ENCODE measurements around the gene IGFBP7. TPM values are rescaled to one million over a fixed set of nuclear protein-coding genes. Genes with fewer than 3 reads are reported as not detected.

The IGFBP7 gene
- total and polyA plus RNA-seq, 2 of the 8 experiments (the other 6 are each of a cell fraction or from before 2014, with no cell fraction given), result 0.17 to 0.48 TPM

GRCh38 chr4:57044996-57045395, 65.2 kb downstream of the IGFBP7 start:
- no peak overlapping the region for H2BK15ac ChIP-seq (ENCODE audit: low read length)
- no peak overlapping the region for H3K14ac ChIP-seq (ENCODE audit: insufficient read length)
- WGBS, 2 experiments (ENCODE audit: extremely low coverage in 1 of 2, insufficient coverage in 1 of 2, insufficient read length in 1 of 2, insufficient replicate concordance in 2 of 2, low coverage in 1 of 2, low lambda C conversion rate in 2 of 2, missing lambda C conversion rate in 1 of 2), result 90% methylated on average over 1 of the region's 1 CpG; no CpG with 5 or more reads in 1 of the 2 experiments
- no peak for FAIRE-seq
- no peak overlapping the region for H3K4me3 ChIP-seq (ENCODE audit: extremely low read depth in 1 of 4, insufficient read depth in 2 of 4, low read depth in 3 of 4, low read length in 4 of 4)
- H3K4me2 ChIP-seq (ENCODE audit: insufficient read depth in 1 of 2, low read depth in 2 of 2, low read length in 2 of 2), result no peak overlapping the region
- H4K8ac ChIP-seq (ENCODE audit: extremely low read depth, insufficient read depth, low read length), result no peak overlapping the region
- H3K18ac ChIP-seq (ENCODE audit: extremely low read depth, low read length), result no peak overlapping the region
- H2AK5ac ChIP-seq (ENCODE audit: low read depth, low read length), result no peak overlapping the region
- no peak overlapping the region for H3K23ac ChIP-seq (ENCODE audit: insufficient read length)
- no peak overlapping the region for H2BK120ac ChIP-seq (replicated peaks; ENCODE audit: low read depth, low read length)
- no peak overlapping the region for H3K9ac ChIP-seq (replicated peaks in 1 of 4; ENCODE audit: extremely low read depth in 1 of 4, low read depth in 3 of 4, low read length in 3 of 4)
- H3K27me3 ChIP-seq (replicated peaks in 1 of 4; ENCODE audit: control insufficient read depth in 3 of 4, extremely low read depth in 1 of 4, insufficient read depth in 3 of 4, low read length in 3 of 4), result no peaks in the 10 kb centered on the region
- no peaks in the 10 kb centered on the region for H3K9me3 ChIP-seq (ENCODE audit: insufficient read depth in 2 of 2, low read depth in 1 of 2, low read length in 1 of 2)
- H3K27ac ChIP-seq (ENCODE audit: low read depth, low read length), result no peak overlapping the region
- no peak overlapping the region for H2AFZ ChIP-seq (ENCODE audit: low read length)
- H4K91ac ChIP-seq (replicated peaks; ENCODE audit: insufficient read length, low read length), result no peak overlapping the region
- H3K79me2 ChIP-seq (ENCODE audit: control insufficient read depth in 1 of 2, insufficient read depth in 2 of 2, low read length in 2 of 2), result no peaks in the 10 kb centered on the region
- H3K36me3 ChIP-seq (ENCODE audit: control insufficient read depth in 2 of 4, insufficient read depth in 4 of 4, low read length in 3 of 4), result no peaks in the 10 kb centered on the region
- ChIA-PET POLR2A (ENCODE audit: partially characterized antibody) (no interaction called here), CTCF (ENCODE audit: partially characterized antibody) (interaction anchor here (0.6 to 0.7 kb wide), 2 partner anchors 95 to 939 kb away, joined by 3 to 4 read pairs; no protein-coding TSS in a partner anchor)
- H2BK20ac ChIP-seq (ENCODE audit: low read length), result no peak overlapping the region
- no peak overlapping the region for H2BK5ac ChIP-seq (ENCODE audit: low read depth, low read length)
- no peak overlapping the region for H2BK12ac ChIP-seq (ENCODE audit: low read depth, low read length)
- DNase-seq (ENCODE audit: low read depth in 1 of 2, low spot score in 2 of 2), result no peak
- no peaks in the 10 kb centered on the region for H3K4me1 ChIP-seq (replicated peaks in 1 of 4; ENCODE audit: control insufficient read depth in 3 of 4, insufficient read depth in 4 of 4, low read length in 3 of 4)
- no peaks in the 10 kb centered on the region for H3K79me1 ChIP-seq (ENCODE audit: low read depth, low read length)
- no peak overlapping the region for H3K56ac ChIP-seq (replicated peaks; ENCODE audit: insufficient read length, low read depth, low read length)
- no peak overlapping the region for H3K4ac ChIP-seq (replicated peaks; ENCODE audit: insufficient read length, low read depth, low read length)
- peaks cover 2% of the 10 kb centered on the region; the same call in 1 of the 2 replicates for H3K23me2 ChIP-seq (ENCODE audit: low read depth, low read length)
- no peak overlapping the region for H4K5ac ChIP-seq (ENCODE audit: insufficient read length, low read depth, low read length)
- H4K20me1 ChIP-seq (replicated peaks in 1 of 2; ENCODE audit: control insufficient read depth in 1 of 2, insufficient read depth in 2 of 2, low read length in 2 of 2), result no peaks in the 10 kb centered on the region
- TF ChIP-seq HDAC2 (IDR thresholded peaks at IDR 0.05; ENCODE audit: borderline replicate concordance in 1 of 2, low read depth in 2 of 2, low read length in 2 of 2) (no peak), ASH2L (IDR thresholded peaks at IDR 0.05; ENCODE audit: low read length) (no peak), BRCA1 (IDR thresholded peaks at IDR 0.05; ENCODE audit: low read depth, low read length) (no peak), POLR2A (IDR thresholded peaks at IDR 0.05; ENCODE audit: control extremely low read depth in 1 of 2, low read depth in 2 of 2, low read length in 2 of 2) (no peak), JUN (IDR thresholded peaks at IDR 0.05; ENCODE audit: low read depth, low read length) (no peak)
- TF ChIP-seq, protein P1, sequence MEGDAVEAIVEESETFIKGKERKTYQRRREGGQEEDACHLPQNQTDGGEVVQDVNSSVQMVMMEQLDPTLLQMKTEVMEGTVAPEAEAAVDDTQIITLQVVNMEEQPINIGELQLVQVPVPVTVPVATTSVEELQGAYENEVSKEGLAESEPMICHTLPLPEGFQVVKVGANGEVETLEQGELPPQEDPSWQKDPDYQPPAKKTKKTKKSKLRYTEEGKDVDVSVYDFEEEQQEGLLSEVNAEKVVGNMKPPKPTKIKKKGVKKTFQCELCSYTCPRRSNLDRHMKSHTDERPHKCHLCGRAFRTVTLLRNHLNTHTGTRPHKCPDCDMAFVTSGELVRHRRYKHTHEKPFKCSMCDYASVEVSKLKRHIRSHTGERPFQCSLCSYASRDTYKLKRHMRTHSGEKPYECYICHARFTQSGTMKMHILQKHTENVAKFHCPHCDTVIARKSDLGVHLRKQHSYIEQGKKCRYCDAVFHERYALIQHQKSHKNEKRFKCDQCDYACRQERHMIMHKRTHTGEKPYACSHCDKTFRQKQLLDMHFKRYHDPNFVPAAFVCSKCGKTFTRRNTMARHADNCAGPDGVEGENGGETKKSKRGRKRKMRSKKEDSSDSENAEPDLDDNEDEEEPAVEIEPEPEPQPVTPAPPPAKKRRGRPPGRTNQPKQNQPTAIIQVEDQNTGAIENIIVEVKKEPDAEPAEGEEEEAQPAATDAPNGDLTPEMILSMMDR (IDR thresholded peaks at IDR 0.05; ENCODE audit: control extremely low read depth in 1 of 3, insufficient read depth in 1 of 3, low read depth in 1 of 3, low read length in 3 of 3), result no peak
